ENCODE data around the gene XXYLT1. TPM values are rescaled to one million over a fixed set of nuclear protein-coding genes. Genes with fewer than 3 reads are reported as not detected.

XXYLT1 gene
- polyA plus RNA-seq, 2 of the 4 experiments (the other 2 are of a cell fraction), result 11.9 to 12.0 TPM

- no peak for TF ChIP-seq HMGXB4 (CRISPR knock-in tag; IDR thresholded peaks at IDR 0.05; ENCODE audit: borderline replicate concordance)
- TF ChIP-seq MYC (IDR thresholded peaks at IDR 0.05; ENCODE audit: borderline replicate concordance, low read length), result no peak
- TF ChIP-seq BHLHE40 (IDR thresholded peaks at IDR 0.05; ENCODE audit: low read depth, low read length), result no peak
- TF ChIP-seq CHD2 (IDR thresholded peaks at IDR 0.05; ENCODE audit: low read length, partially characterized antibody), result no peak
Measured at GRCh38 chr3:195154111-195154791, 116.7 kb downstream of the XXYLT1 start (continued).

GRCh38 chr3:195153653-195154052 is 117.3 kb downstream of the XXYLT1 start:
- 85% methylated on average over 5 of the region's 8 CpGs for WGBS (ENCODE audit: missing lambda C conversion rate)
- Histone ChIP-seq H3K4me3 (no peak overlapping the region), H3K4me2 (no peak overlapping the region), H3K4me1 (peaks cover 7% of the 10 kb centered on the region; the same call in 1 of the 3 replicates), H3K27ac (no peak overlapping the region), H3K9me3 (no peaks in the 10 kb centered on the region)
- ChIA-PET POLR2A (no interaction called here), CTCF (no interaction called here)
- no peak for DNase-seq (ENCODE audit: low read depth in 1 of 2, low spot score in 1 of 2)
- FAIRE-seq, result no peak
- TF ChIP-seq HMGXB4 (CRISPR knock-in tag; IDR thresholded peaks at IDR 0.05; ENCODE audit: borderline replicate concordance) (no peak), RCOR1 (IDR thresholded peaks at IDR 0.05; ENCODE audit: low read depth, low read length) (no peak), JUNB (IDR thresholded peaks at IDR 0.05) (no peak), E2F6 (IDR thresholded peaks at IDR 0.05; ENCODE audit: borderline replicate concordance, low read depth) (no peak), BHLHE40 (IDR thresholded peaks at IDR 0.05; ENCODE audit: low read depth, low read length) (no peak), POLR2A (IDR thresholded peaks at IDR 0.05; ENCODE audit: low read length) (no peak), ZFP36 (IDR thresholded peaks at IDR 0.05; ENCODE audit: borderline replicate concordance, partially characterized antibody) (no peak), HOXA7 (CRISPR knock-in tag; IDR thresholded peaks at IDR 0.05) (no peak), CHD2 (IDR thresholded peaks at IDR 0.05; ENCODE audit: low read length, partially characterized antibody) (no peak), HOXB13 (CRISPR knock-in tag; IDR thresholded peaks at IDR 0.05; ENCODE audit: low read depth) (no peak), PHF8 (IDR thresholded peaks at IDR 0.05; ENCODE audit: borderline replicate concordance, low read depth) (no peak), HOXB5 (CRISPR knock-in tag; IDR thresholded peaks at IDR 0.05) (no peak), TFCP2L1 (CRISPR knock-in tag; IDR thresholded peaks at IDR 0.05) (no peak), ESRRA (IDR thresholded peaks at IDR 0.05; ENCODE audit: borderline replicate concordance, low read length) (no peak), USF2 (IDR thresholded peaks at IDR 0.05) (no peak), RARB (CRISPR knock-in tag; IDR thresholded peaks at IDR 0.05) (no peak), MYC (IDR thresholded peaks at IDR 0.05; ENCODE audit: borderline replicate concordance, low read length) (no peak), JUN (IDR thresholded peaks at IDR 0.05) (no peak), ZC3H11A (IDR thresholded peaks at IDR 0.05) (no peak)
- ATAC-seq, result no peak

GRCh38 chr3:195153130-195153529 is 117.8 kb downstream of the XXYLT1 start:
- WGBS (ENCODE audit: missing lambda C conversion rate), result 93% methylated on average over 5 of the region's 7 CpGs
- Histone ChIP-seq H3K4me3 (no peak overlapping the region), H3K9me3 (no peaks in the 10 kb centered on the region), H3K4me2 (no peak overlapping the region), H3K4me1 (peaks cover 7% of the 10 kb centered on the region; the same call in 1 of the 3 replicates), H3K27ac (no peak overlapping the region)
- ATAC-seq (no peak), FAIRE-seq (no peak), DNase-seq (ENCODE audit: low read depth in 1 of 2, low spot score in 1 of 2) (no peak)
- CTCF ChIA-PET, result no interaction called here
- POLR2A ChIA-PET, result no interaction called here
- TF ChIP-seq CBX2 (IDR thresholded peaks at IDR 0.05; ENCODE audit: borderline replicate concordance, low read depth) (no peak), CHD2 (IDR thresholded peaks at IDR 0.05; ENCODE audit: low read length, partially characterized antibody) (no peak), RAD21 (conservative IDR thresholded peaks at IDR 0.05 in 1 of 2, IDR thresholded peaks at IDR 0.05 in 1 of 2) (no peak), RFX5 (IDR thresholded peaks at IDR 0.05) (no peak), POLR2A (IDR thresholded peaks at IDR 0.05; ENCODE audit: low read length) (no peak), GATA3 (IDR thresholded peaks at IDR 0.05; ENCODE audit: borderline replicate concordance) (no peak), BHLHE40 (IDR thresholded peaks at IDR 0.05; ENCODE audit: low read depth, low read length) (no peak), HDAC2 (IDR thresholded peaks at IDR 0.05) (no peak), CEBPB (IDR thresholded peaks at IDR 0.05) (no peak), FOSL2 (IDR thresholded peaks at IDR 0.05) (no peak), FOSL2 (CRISPR knock-in tag; IDR thresholded peaks at IDR 0.05) (no peak), MAFK (IDR thresholded peaks at IDR 0.05; ENCODE audit: partially characterized antibody) (no peak), MYC (IDR thresholded peaks at IDR 0.05; ENCODE audit: borderline replicate concordance, low read length) (no peak), PHF8 (IDR thresholded peaks at IDR 0.05; ENCODE audit: borderline replicate concordance, low read depth) (no peak), TP53 (CRISPR knock-in tag; IDR thresholded peaks at IDR 0.05) (no peak), ZNF302 (CRISPR knock-in tag; IDR thresholded peaks at IDR 0.05) (no peak), USF2 (IDR thresholded peaks at IDR 0.05) (no peak)

Measured in A549 (cell line).